Right lobe of liver (tissue), 4 donors: ENCODE results near the gene CEACAM19.

Source experiments
- CTCF ChIP-seq, 4 donors: fragments of 200-600 bp in 3 of 4; fragments of 450-650 bp in 1 of 4; IDR thresholded peaks; one replicate each; pipeline versions ENCODE4 v1.5.1 to v1.8.0; 2016 to 2022; ENCODE audit warnings: antibody characterized with exemption in 4 of 4, mild to moderate bottlenecking in 2 of 4
- POLR2A ChIP-seq: fragments of 450-650 bp; IDR thresholded peaks from one replicate; pipeline ENCODE4 v1.6.1; 2017; ENCODE audit warnings: antibody characterized with exemption, mild to moderate bottlenecking
- donor health status: DM: no; HTN: no; CAD: no.
- donor health status: DM: no; HTN: no; CAD: no.
- donor health status: DM: no; HTN: yes; CAD: no.

DNA sequence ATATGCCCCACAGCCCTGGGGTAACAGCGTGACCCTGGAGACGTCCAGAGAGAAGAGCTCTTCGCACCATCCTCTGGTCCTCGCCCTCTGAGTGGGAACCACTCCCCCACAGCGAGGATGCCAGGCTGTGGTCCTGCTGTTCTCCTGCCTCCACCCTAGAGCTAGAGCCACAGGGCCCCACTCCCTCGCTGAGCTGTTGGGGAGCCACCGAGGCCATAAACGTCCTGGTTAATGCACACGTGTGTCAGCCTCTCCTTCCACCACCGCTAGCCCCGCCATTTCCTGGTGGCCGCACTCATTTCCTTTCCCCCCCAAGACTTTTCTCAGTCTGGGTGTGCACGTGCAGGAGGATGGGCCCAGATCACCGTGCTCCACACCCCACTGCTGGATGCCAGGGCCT is 39.2 kb downstream of the CEACAM19 start:
- TF ChIP-seq CTCF (IDR thresholded peaks at IDR 0.05): no peak
- no peak for TF ChIP-seq POLR2A
